Measurements from ENCODE around the gene PRPF39. TPM values are rescaled to one million over a fixed set of nuclear protein-coding genes. Genes with fewer than 3 reads are reported as not detected.

PRPF39 gene
- polyA plus RNA-seq, 1 donor from 2014 or later = 138 TPM

DNA sequence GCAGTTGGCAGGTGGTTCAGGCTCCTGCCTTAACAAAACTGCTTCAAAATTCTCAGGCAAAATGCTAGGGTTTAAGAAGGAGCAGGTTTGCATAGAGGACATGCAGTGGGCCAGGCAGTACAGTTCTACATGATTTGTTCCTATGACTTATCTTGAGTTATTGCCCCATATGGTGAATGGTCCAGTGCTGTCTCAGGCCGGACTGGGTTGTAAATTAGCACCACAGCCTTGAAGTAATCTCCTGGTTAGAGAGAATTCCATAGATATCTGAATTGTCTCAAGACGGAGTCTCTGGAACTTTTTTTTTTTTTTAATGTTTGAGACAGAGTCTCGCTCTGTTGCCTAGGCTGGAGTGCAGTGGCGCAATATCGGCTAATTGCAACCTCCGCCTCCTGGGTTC lies 11.8 kb upstream of the PRPF39 start:
- no peaks in the 10 kb centered on the region for H3K79me2 ChIP-seq (replicated peaks; ENCODE audit: insufficient read depth, low read length)
- no peak overlapping the region for H3K9ac ChIP-seq (ENCODE audit: low read length)
- H3K9me2 ChIP-seq (ENCODE audit: insufficient read depth, low read length) = no peaks in the 10 kb centered on the region
- H3K36me3 ChIP-seq (ENCODE audit: insufficient read depth, low read length) = no peaks in the 10 kb centered on the region
- no peak overlapping the region for H3K4me2 ChIP-seq (ENCODE audit: low read length)
- H3F3A ChIP-seq (ENCODE audit: insufficient read depth, low read length, poor library complexity, severe bottlenecking) = no peaks in the 10 kb centered on the region
- H2AFZ ChIP-seq (ENCODE audit: low read depth, low read length) = no peak overlapping the region
- H4K20me1 ChIP-seq (ENCODE audit: insufficient read depth) = no peaks in the 10 kb centered on the region
- no peak overlapping the region for H3K4me3 ChIP-seq (ENCODE audit: low read length)
- H3K9me3 ChIP-seq (ENCODE audit: low read length) = no peaks in the 10 kb centered on the region
- TF ChIP-seq EP300 (conservative IDR thresholded peaks at IDR 0.05; ENCODE audit: poor library complexity, severe bottlenecking) (no peak), MXI1 (conservative IDR thresholded peaks at IDR 0.05; ENCODE audit: poor library complexity, severe bottlenecking) (no peak), TAF1 (IDR thresholded peaks at IDR 0.05; ENCODE audit: low read depth) (no peak), POLR2AphosphoS5 (IDR thresholded peaks at IDR 0.05) (no peak), RAD21 (conservative IDR thresholded peaks at IDR 0.05) (no peak), SMC3 (conservative IDR thresholded peaks at IDR 0.05; ENCODE audit: poor library complexity) (no peak), EZH2 (IDR thresholded peaks at IDR 0.05; ENCODE audit: borderline replicate concordance, insufficient read depth, low read length, poor library complexity, severe bottlenecking) (no peak)
- TF ChIP-seq, protein P1, sequence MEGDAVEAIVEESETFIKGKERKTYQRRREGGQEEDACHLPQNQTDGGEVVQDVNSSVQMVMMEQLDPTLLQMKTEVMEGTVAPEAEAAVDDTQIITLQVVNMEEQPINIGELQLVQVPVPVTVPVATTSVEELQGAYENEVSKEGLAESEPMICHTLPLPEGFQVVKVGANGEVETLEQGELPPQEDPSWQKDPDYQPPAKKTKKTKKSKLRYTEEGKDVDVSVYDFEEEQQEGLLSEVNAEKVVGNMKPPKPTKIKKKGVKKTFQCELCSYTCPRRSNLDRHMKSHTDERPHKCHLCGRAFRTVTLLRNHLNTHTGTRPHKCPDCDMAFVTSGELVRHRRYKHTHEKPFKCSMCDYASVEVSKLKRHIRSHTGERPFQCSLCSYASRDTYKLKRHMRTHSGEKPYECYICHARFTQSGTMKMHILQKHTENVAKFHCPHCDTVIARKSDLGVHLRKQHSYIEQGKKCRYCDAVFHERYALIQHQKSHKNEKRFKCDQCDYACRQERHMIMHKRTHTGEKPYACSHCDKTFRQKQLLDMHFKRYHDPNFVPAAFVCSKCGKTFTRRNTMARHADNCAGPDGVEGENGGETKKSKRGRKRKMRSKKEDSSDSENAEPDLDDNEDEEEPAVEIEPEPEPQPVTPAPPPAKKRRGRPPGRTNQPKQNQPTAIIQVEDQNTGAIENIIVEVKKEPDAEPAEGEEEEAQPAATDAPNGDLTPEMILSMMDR (IDR thresholded peaks at IDR 0.05; ENCODE audit: poor library complexity, severe bottlenecking) = no peak
- TF ChIP-seq, protein P2, sequence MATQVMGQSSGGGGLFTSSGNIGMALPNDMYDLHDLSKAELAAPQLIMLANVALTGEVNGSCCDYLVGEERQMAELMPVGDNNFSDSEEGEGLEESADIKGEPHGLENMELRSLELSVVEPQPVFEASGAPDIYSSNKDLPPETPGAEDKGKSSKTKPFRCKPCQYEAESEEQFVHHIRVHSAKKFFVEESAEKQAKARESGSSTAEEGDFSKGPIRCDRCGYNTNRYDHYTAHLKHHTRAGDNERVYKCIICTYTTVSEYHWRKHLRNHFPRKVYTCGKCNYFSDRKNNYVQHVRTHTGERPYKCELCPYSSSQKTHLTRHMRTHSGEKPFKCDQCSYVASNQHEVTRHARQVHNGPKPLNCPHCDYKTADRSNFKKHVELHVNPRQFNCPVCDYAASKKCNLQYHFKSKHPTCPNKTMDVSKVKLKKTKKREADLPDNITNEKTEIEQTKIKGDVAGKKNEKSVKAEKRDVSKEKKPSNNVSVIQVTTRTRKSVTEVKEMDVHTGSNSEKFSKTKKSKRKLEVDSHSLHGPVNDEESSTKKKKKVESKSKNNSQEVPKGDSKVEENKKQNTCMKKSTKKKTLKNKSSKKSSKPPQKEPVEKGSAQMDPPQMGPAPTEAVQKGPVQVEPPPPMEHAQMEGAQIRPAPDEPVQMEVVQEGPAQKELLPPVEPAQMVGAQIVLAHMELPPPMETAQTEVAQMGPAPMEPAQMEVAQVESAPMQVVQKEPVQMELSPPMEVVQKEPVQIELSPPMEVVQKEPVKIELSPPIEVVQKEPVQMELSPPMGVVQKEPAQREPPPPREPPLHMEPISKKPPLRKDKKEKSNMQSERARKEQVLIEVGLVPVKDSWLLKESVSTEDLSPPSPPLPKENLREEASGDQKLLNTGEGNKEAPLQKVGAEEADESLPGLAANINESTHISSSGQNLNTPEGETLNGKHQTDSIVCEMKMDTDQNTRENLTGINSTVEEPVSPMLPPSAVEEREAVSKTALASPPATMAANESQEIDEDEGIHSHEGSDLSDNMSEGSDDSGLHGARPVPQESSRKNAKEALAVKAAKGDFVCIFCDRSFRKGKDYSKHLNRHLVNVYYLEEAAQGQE (IDR thresholded peaks at IDR 0.05; ENCODE audit: borderline replicate concordance) = no peak
- no peaks in the 10 kb centered on the region for H3K27me3 ChIP-seq (ENCODE audit: insufficient read depth, low read depth, low read length)
- no peak overlapping the region for H3K27ac ChIP-seq (ENCODE audit: low read length)

- no peaks in the 10 kb centered on the region for H4K20me1 ChIP-seq (ENCODE audit: insufficient read depth)
- H3K9me3 ChIP-seq (ENCODE audit: low read length) = no peaks in the 10 kb centered on the region
- TF ChIP-seq TAF1 (IDR thresholded peaks at IDR 0.05; ENCODE audit: low read depth) (no peak), EP300 (conservative IDR thresholded peaks at IDR 0.05; ENCODE audit: poor library complexity, severe bottlenecking) (no peak), SMC3 (conservative IDR thresholded peaks at IDR 0.05; ENCODE audit: poor library complexity) (no peak), POLR2AphosphoS5 (IDR thresholded peaks at IDR 0.05) (no peak)
- no peaks in the 10 kb centered on the region for H3K79me2 ChIP-seq (replicated peaks; ENCODE audit: insufficient read depth, low read length)
- H3K4me2 ChIP-seq (ENCODE audit: low read length) = no peak overlapping the region
- no peak overlapping the region for H2AFZ ChIP-seq (ENCODE audit: low read depth, low read length)
- H3K27ac ChIP-seq (ENCODE audit: low read length) = no peak overlapping the region
- no peak overlapping the region for H3K9ac ChIP-seq (ENCODE audit: low read length)
- no peaks in the 10 kb centered on the region for H3K9me2 ChIP-seq (ENCODE audit: insufficient read depth, low read length)
- H3F3A ChIP-seq (ENCODE audit: insufficient read depth, low read length, poor library complexity, severe bottlenecking) = no peaks in the 10 kb centered on the region
- no peaks in the 10 kb centered on the region for H3K27me3 ChIP-seq (ENCODE audit: insufficient read depth, low read depth, low read length)
- H3K4me3 ChIP-seq (ENCODE audit: low read length) = no peak overlapping the region
- no peaks in the 10 kb centered on the region for H3K36me3 ChIP-seq (ENCODE audit: insufficient read depth, low read length)
Measured at GRCh38 chr14:45073231-45073879, 10.6 kb upstream of the PRPF39 start.

All from neural cell (in vitro differentiated cells).